ENCODE data around the gene SUPT7L.

DNA sequence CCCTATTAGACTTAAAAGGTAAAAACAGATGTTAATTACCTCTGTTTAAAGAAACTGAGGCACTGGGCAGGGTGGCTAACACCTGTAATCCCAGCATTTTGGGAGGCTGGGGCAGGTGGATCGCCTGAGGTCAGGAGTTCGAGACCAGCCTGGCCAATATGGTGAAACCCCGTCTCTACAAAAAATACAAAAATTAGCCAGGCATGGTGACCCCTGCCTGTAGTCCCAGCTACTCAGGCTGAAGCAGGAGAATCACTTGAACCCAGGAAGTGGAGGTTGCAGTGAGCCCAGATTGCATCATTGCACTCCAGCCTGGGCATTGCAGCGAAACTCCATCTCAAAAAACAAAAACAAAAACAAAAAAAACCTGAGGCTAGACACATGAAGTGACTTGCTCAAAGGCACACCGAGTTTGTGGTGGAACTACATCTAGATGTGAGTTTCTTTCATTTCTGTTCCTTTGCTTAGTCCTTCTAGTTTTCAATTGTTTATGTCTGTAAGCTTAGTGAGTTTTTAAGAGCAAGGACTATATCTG, 41.0 kb upstream of the SUPT7L start:
- no peak for TF ChIP-seq ZNF33B (CRISPR knock-in tag; IDR thresholded peaks at IDR 0.05)
- TF ChIP-seq, protein P1, sequence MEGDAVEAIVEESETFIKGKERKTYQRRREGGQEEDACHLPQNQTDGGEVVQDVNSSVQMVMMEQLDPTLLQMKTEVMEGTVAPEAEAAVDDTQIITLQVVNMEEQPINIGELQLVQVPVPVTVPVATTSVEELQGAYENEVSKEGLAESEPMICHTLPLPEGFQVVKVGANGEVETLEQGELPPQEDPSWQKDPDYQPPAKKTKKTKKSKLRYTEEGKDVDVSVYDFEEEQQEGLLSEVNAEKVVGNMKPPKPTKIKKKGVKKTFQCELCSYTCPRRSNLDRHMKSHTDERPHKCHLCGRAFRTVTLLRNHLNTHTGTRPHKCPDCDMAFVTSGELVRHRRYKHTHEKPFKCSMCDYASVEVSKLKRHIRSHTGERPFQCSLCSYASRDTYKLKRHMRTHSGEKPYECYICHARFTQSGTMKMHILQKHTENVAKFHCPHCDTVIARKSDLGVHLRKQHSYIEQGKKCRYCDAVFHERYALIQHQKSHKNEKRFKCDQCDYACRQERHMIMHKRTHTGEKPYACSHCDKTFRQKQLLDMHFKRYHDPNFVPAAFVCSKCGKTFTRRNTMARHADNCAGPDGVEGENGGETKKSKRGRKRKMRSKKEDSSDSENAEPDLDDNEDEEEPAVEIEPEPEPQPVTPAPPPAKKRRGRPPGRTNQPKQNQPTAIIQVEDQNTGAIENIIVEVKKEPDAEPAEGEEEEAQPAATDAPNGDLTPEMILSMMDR (CRISPR knock-in tag; IDR thresholded peaks at IDR 0.05) = no peak
- no peak for TF ChIP-seq SMC3 (IDR thresholded peaks at IDR 0.05; ENCODE audit: low read length)
- no peak for TF ChIP-seq JUN (CRISPR knock-in tag; IDR thresholded peaks at IDR 0.05)
